HG03457 (cell line): ENCODE results near the gene BCL2L11.

ENCODE experiments used
- ATAC-seq: cut with Tn5 transposase; IDR thresholded peaks from one replicate; pipeline ENCODE4 v1.9.1; 2021; ENCODE audit warnings: moderate number of reproducible peaks; ENCODE audit not compliant: unreplicated experiment

The BCL2L11 gene

DNA sequence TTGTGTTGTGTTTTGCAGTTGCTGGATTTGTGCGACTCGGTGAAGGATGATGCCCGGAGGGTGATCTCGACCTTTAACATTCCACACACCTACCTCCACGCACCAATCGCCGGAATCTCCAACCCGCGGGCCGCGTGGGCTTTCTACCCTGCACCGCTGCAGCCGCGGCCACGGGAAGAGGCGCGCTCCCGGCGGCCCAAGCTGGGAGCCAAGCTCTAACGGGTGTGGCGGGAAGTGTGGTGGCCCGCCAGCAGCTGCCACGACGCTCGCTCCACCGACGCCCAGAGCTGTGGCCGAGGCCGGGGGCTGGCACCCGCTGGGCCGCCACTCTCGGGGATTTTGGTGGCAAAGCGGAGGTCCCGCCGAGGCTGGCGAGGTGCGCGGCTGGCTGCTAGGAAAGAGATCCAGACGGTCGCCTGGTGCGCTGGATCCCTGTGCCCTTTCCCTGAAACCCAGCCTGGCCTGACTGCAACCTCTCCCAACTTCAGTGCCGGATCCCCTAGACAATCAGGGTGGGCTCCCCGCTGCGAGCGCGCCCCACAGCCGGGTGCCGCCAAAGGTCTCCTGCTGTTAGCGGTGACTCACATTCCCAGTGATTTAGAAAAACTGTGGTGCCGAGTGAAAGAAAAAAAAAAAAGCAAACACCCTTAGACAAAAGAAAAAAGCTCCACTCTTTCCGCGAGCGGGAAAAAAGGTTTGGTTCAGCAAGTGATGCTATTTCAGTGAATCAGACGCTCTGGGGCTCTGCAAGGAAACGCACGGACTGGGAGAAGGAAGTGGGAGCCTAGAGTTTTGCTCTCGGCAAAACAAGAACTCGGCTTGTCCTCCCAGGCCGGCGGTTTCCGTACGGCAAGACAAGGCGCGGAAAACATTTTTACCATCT, 2.9 kb upstream of the BCL2L11 start:
- no peak for ATAC-seq

DNA sequence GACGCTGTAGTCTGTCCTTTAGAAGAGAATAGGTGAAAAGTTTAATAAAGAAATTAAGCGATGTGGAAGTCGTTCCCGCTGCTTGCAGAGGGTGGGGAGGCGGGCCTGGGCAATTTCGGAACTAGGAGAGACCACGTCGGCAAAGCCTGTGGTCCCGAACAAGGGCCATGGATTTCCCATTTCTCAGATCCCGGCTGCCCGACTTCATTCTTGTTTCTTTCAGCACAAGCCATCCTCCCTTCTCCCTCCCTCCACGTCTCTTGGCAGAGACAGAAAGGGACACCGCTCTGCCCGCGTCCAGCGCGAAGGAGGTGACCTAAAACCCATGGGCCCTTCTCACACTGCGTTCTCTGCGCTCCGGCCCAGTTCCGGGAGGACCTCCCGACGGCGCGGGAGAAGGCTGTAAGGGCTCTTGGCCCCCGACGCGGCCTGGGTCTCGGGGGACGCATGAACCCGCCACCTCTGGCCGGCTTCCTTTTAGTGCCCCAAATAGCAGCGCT, 2.2 kb upstream of the BCL2L11 start:
- ATAC-seq: no peak

DNA sequence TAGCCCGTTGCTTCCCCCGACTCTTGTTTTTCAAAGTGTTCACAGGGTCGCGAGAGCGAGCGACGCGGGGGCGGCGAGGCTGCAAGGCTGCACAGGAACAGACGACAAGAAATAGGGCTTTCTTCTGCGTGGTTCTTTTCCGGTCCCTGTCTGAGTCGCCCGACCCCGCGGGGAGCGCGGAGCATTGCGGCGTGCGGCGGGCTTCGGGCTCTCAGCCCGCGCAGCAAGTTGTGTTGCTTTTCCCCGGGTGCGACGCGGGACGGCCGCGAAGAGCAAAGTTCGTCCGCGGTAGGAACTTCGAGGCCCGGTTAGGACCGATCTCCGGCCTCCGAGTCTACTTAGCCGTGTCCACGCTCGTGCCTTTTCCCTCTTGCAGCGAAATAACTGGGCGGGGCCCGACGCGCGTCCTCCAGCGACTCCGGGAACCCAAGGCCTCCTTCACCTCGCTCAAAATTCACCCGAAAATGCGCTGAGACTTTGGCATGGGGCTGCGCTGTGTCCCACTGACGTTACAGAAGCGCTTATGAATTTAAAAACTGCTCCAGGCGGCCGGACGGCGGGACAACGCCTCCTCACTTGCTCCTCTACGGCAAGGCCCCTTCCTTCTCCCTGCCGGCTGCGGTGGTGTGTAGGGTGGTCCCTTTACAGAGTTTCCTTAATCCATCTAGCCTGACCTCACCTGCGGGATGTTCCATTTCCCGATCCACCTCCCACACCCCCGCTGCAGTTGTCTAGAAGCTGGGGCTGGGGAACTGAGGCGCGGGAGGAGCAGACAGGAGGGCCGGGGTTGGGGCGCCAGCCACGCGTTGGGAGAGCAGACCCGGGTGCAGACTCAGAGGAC, 1.5 kb upstream of the BCL2L11 start:
- no peak for ATAC-seq

DNA sequence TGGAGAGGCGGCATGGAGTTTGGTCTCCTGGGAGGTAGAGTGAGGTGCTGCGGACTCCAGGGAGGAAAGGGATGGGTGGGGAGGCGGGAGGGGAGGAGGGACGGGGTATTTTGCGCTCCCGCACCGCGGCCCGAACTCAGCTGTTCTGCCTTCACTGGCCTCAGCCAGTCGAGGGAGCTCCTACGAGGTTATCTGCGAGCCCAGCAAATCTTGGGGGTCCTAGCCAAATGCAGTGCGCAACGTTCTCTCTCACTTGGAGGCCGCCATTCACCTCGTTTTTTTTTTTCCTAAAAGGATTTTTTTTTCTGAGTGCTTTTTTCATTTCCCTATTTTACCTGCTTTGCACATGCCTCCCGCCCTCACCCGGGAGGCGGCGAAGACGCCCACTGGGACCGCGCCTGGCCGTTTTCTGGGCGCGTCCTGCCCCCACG, 877 bp upstream of the BCL2L11 start:
- no peak for ATAC-seq

DNA sequence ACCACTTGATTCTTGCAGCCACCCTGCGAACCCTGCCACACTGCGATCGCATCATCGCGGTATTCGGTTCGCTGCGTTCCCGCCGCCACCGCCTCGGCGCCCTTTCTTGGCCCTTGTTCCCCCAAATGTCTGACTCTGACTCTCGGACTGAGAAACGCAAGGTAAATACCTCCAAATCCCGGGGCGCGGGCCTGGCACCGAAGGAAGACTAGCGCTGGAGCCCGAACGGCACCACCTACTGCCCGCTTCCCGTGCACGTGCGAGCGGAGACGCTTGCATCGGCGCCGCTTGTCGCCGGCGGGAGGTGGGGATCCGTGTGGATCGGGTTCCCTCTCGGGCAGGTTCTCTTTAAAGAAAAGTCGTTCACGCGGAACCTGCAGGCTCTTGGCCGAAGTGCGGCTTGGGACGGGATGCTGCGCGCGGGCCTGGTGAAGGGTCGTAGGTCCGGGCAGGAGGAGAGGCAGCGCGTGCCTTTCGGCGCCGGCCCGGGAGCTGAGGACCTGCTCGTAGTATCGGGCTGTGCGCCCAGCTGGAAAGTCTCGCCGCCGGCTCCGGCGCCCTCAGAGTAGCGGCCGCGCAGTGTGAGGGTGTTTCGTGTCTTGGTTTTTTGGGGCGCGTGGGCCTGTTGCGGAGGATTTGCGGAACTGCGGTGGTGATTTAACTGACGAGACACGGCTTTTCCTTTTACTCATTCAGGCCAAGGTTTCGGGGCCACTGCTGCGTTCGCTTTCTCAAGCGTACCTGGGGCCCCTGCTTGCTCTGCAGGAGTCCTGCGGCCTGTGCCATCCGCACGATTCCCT, 514 bp downstream of the BCL2L11 start:
- ATAC-seq: no peak

DNA sequence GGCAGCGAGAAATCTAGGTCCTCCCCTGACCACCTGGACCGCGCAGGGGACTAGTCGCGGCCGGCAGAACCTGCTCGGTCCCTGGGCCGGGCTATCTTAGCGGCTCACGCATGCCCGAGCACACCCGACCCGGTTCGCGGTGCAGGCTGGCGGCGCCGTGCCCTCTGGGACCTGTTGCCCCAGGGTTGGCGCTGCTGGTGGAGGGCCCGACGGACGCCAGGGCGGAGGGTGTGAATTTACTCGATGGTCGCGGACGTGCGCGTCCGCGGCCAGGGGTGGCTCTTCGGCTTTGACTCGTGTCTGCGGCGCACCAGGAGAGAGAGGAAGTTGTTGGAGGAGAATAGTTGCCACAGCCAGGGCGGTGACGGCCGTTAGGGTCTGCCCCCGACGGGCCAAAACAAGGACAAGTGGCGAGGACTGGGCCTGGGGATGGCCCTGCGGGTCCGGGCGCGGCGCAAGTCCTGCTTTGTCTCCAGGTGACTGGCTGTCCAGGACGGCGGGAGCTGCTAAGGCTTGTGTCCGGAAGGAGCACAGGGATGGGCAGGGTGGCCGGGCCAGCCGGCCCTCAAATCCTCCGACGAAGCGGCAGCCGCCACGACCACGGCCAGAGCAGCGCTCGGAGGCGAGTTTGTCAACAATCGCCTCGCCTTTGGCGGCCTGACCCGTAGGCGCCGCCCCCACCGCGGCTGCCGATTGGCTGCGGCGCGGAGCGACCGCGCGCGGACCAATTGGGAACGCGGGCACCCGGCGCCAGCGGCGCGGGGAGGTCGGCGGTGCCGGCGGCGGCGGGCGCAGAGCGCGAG, 1.3 kb downstream of the BCL2L11 start:
- ATAC-seq: no peak

DNA sequence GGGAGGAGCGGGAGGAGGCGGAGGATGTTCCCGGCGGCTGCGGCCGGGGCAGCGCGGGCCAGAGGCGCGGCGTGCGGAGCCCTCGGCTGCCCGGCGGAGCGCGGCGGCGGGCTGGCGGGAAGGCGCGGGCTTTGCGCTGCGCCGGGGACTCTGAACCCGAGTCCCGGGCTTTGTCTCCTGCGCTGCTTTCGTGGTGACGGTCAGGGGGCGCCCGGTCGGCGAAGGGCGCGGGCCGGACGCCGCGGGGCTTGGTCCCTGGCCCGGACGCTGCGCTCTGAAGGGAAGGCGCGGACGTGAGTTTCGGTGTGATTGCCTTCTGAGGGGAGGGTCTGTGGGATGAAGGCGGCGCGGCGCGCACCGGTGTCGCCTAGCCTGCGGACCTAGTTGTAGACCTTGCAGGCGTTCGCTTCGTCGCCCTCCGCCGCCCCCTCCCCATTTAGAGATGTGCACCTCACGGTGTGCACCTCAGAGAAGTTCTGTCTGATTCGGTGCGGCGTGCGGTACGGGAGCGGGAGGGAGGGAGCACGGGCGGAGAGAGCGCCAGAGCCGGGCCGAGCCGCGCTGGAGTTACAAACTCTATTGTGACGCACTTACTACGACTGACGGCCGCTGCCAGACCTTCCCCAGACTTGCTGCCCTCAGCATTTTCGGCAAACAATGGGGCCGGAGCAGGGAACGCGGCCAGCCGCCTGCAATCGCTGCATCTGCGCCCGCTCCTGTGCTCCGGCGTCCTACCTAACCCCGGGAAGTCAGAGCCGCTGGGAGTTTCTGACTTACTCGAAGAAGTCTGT, 2.1 kb downstream of the BCL2L11 start:
- no peak for ATAC-seq

DNA sequence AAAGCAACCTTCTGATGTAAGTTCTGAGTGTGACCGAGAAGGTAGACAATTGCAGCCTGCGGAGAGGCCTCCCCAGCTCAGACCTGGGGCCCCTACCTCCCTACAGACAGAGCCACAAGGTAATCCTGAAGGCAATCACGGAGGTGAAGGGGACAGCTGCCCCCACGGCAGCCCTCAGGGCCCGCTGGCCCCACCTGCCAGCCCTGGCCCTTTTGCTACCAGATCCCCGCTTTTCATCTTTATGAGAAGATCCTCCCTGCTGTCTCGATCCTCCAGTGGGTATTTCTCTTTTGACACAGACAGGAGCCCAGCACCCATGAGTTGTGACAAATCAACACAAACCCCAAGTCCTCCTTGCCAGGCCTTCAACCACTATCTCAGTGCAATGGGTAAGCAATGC, 3.0 kb downstream of the BCL2L11 start:
- ATAC-seq: no peak

DNA sequence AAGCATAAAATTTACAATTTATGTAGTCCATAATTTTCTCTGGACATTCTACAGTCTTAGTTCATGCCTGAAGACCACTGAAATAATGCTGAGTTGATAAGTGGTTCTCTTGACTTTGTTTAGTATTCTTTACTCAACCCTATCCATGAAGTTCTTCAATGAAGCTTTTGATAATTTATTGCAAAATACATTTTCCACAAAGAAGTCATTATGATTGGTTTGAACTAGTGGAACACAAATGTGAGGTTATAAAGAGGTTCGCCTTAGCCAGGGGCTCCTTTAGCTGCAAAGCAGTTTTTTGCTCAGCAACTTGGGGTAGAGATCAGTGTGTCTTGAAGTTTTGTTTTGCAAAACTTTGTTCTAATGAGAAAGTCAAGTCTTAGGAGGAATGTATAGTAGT, 5.9 kb downstream of the BCL2L11 start:
- ATAC-seq: no peak

DNA sequence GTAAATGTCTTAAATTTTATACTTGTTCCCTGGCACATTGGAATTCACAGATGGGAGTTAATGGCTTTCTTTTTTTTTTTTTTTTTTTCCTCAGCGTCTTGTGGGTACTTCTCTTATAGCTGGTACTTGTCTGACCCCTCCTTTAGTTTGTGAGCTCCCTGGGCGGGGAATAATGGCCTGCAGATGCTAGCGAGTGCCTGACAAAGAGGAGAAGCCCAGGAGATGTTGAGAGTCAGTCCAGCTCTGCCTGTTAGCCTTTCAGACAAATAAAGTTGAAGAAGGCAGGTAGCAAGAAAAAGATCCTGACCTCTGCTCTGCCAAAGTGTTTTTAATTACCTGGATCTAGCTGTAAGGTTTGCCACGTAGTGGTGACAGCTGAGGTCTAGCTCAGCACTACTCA, 6.6 kb downstream of the BCL2L11 start:
- ATAC-seq: no peak

DNA sequence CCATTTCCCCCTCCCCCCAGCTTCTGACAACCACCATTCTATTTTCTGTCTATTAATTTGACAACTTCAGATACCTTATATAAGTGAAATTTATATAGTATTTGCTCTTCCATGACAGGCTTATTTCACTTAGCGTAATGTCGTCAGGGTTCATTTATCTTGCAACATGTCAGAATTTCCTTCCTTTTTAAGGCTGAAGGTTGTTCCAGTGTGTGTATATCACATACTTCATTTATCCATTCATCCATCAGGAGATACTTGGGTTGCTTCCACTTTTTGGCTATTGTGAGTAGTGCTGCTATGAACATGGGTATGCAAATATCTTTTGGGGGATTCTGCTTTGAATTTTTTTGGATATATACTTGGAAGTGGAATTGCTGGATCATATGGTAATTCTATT, 7.4 kb downstream of the BCL2L11 start:
- no peak for ATAC-seq

DNA sequence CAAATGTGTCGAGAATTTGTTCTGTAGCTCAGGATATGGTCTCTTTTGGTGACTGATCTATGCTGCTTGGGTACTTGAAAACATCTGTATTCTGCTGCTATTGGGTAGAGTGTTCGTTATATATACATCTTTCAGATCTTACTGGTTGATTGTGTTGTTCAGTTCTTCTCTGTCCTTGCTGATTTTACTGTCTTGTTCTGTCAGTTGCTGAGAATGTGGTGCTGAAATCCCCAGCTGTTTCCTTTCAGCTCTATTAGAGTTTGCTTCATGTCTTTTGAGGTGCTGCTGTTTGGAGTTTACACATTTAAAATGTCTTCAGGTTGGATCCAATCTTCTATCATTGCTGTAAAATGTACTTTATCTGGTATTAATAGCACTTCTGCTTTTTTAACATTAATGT, 12.9 kb downstream of the BCL2L11 start:
- no peak for ATAC-seq

DNA sequence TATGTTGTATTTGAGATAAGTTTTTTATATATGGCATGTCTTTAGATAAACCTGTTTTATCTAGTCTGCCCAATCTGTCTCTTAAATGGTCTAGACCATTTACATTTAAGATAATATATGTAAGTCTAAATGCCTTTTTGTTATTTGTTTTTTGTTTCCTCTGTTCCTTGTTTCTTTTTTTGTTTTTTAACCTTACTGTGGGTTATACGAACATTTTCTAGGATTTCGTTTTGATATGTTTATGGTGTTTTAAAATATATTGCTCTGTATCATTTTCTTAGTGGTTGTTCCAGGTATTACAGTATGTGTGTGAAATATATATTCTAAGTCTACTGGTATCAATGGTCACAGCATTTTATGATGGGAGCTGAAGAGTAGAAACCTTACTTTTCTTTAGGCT, 13.3 kb downstream of the BCL2L11 start:
- ATAC-seq: no peak

DNA sequence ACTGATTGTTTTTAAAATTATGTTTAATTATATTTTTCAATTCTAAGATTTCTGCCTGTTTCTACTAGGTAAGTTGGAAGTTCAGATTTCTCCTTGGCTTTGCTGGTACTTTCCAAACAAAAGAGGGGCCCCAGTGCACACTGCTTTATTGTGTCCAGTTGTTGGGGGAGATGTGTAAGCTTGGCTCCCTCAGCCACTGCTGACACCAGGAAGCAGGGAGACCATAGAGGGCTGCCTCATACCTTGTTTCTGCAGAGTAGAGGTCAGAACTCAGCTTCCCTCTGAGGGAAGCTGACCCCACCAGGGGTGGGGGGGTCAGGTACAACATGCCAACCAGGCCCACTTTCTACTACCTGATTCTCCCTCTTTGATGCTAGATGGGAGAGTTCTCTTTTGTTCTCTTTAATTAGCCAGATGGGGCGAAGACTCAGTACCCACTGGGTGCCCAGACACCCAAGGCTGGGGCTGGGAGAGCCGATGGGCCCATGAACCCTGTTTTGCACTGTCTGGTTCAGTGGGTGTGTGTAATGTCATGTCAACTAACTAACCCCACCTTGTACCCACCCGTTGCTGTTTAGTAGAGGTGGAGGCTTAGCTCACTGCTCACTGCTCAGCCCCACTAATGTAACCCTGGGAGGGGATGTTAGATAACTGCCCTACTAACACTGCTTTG, 14.7 kb downstream of the BCL2L11 start:
- no peak for ATAC-seq

DNA sequence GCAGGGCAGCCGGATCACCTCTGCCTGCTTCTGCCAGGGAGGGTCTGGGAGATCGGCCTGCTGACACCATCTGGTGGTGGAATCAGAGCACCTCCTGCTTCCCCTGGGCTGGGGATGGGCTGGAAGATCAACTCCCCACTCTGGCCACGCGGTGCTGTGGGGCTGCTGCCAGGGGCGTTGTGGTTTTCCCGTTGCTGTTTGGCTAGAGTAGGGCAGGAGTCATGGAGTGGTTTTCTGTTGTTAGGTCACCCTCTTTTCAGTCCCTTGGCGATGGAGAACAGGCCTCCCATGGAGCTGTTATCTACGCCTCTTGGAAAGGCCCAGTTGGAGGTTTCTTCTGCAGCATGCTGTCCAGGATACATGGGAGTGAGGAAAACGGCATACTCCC, 15.2 kb downstream of the BCL2L11 start:
- ATAC-seq: no peak

DNA sequence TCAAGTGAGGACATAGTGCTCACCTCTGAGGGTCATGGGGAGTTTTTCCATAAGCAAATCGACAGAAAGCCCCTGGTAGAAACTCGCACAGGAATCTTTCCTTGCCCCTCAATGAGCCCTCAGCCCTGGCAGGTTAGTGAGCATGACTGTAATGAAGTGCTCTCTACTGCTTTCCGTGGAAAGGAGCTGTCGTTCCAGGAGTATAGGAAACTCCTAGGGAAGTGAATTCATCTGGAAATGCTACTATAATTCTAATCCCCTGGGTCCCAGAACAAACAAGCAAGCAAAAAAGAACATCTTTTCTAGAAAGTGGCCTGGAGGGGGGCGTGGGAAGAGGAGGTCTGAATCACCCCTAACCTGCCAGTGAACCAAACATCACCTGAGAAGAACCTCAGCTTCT, 18.1 kb downstream of the BCL2L11 start:
- ATAC-seq: no peak

DNA sequence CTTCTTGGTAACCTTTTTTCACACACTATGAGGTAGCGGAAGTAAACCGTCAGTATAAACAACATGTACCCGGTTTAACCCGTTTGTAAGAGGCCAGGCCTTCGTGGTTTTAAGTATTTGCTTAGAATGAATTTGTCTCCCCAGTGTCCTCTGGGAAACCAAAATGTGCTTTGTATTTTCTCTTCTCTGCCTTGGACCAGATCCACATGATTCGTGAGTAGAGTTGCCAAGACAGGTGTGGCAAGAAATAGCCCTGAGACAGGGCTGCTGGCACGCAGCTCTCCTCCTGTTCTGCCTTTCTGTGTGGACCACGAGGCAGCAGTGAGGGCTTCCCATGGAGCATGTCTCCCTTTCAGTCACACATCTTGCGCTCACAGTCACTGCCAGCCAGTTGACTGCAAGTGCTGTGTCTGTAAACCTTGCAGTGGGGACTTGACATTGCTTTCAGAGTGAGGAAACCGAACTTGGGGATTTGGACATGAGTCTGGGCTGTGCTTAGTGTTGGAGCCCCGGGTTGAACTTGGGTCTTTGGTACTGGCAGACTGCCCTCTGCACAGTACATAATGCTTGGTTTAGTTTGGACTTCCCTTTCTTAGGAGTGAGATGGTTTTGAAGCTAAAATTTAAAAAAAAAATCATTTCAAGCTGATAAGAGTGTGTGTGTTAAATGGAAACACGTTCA, 19.1 kb downstream of the BCL2L11 start:
- ATAC-seq: no peak

DNA sequence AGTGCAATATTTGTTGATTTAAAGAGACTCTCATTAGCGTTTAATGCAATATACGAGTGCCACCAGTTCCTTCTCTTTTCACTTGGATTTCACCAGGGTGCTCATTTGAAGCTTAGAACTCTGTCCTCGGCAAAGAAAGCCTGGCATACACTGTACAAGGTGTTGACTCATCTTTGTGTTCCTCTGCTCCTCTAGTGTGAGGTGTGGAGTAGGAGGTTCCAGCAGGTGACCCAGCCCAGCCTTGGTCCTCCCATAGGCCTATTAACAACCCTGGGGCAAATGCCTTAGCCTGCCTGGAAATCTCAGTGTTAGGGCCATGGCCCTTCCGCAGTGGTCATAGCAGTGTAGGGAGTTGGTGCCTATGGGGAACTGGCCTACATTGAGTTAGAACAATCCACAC, 20.1 kb downstream of the BCL2L11 start:
- no peak for ATAC-seq
